GM12892 (cell line): Measurements from ENCODE around the gene CCDC6.

ENCODE experiments used
- POLR2A ChIP-seq: IDR thresholded peaks from 2 replicates; pipeline ENCODE4 v1.6.1; 2011; ENCODE audit warnings: low read depth, low read length, control low read depth
- TAF1 ChIP-seq: IDR thresholded peaks from 2 replicates; pipeline ENCODE4 v1.6.1; 2011; ENCODE audit warnings: low read depth, mild to moderate bottlenecking, control low read depth, low read length, borderline replicate concordance

DNA sequence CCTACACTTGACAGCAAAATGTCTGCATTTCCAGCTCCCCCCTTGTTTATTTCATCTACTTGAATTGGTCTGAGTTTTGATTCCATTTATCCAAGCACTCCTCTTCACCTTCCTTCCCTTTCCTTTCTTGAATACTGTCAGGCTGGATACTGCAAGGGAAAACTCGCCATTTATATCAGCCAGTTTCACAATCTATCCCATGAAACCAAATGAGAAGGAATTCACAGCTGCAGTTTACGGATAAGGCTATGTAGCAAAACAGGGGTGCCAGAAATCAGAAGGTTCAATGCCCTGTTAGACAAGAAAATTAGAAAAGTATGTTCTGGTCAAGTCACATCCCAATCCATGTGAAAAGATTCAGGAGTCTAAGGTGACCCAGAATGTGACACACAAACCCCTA is 28.1 kb downstream of the CCDC6 start:
- TF ChIP-seq POLR2A = no peak
- TF ChIP-seq TAF1 = no peak
